B cell (primary cell): ENCODE data around the gene DENND1A. TPM values are rescaled to one million over a fixed set of nuclear protein-coding genes. Genes with fewer than 3 reads are reported as not detected.

Experiments used
- ATAC-seq: fragments of 200-7000 bp; cut with Tn5 transposase; one replicate; pipeline ENCODE4 v1.10.0; 2021; ENCODE audit warnings: low read depth, mild to moderate bottlenecking, moderate number of reproducible peaks, moderate library complexity
- CTCF ChIA-PET: fragments of 350-600 bp; sonication (Branson Sonifier 250); formaldehyde crosslinking; loops from one replicate; lab custom pipeline; 2021; ENCODE audit warnings: antibody characterized with exemption, inconsistent platforms; lab: Charles Lee
- POLR2A ChIA-PET: fragments of 350-600 bp; sonication (Branson Sonifier 250); formaldehyde crosslinking; loops from one replicate; lab custom pipeline; 2021; ENCODE audit warnings: antibody characterized with exemption; lab: Charles Lee
- DNase-seq: peaks from one replicate; pipeline ENCODE4 v3.0.0; 2013
- H2AFZ ChIP-seq: 2 replicates; pipeline ENCODE4 v1.6.1; 2012; ENCODE audit warnings: mild to moderate bottlenecking, low read depth, low read length; ENCODE audit not compliant: insufficient read depth, poor library complexity, severe bottlenecking
- H3K27ac ChIP-seq, 2 donors: 1 replicate in 1 of 2; 2 replicates in 1 of 2; pipeline ENCODE4 v1.5.1; 2012 to 2013; ENCODE audit warnings: low read length in 2 of 2, mild to moderate bottlenecking in 2 of 2, moderate library complexity in 1 of 2
- H3K27me3 ChIP-seq, 4 experiments: fragments of 200-600 bp in 1 of 4; sonication (generic) in 1 of 4; replicated peaks in 1 of 4; 1 replicate in 2 of 4; 2 replicates in 2 of 4; pipeline versions ENCODE4 v1.6.1 to v1.7.0; 2013 to 2016; ENCODE audit warnings: low read length in 3 of 4, mild to moderate bottlenecking in 2 of 4, mixed read lengths in 1 of 4, moderate library complexity in 1 of 4; ENCODE audit not compliant: insufficient read depth in 4 of 4, control insufficient read depth in 3 of 4; ENCODE audit errors: control extremely low read depth in 1 of 4
- H3K36me3 ChIP-seq, 2 experiments: replicated peaks in 1 of 2; 1 replicate in 1 of 2; 2 replicates in 1 of 2; pipeline versions ENCODE4 v1.6.1 to v1.7.1; 2013; ENCODE audit warnings: low read length in 1 of 2; ENCODE audit not compliant: insufficient read depth in 2 of 2, control insufficient read depth in 1 of 2; ENCODE audit errors: control extremely low read depth in 1 of 2, extremely low read depth in 1 of 2
- H3K4me1 ChIP-seq, 2 donors: fragments of 200-600 bp in 1 of 2; sonication (generic) in 1 of 2; 1 replicate in 1 of 2; 2 replicates in 1 of 2; pipeline versions ENCODE4 v1.5.1 to v1.6.1; 2013 to 2017; ENCODE audit warnings: low read length in 2 of 2; ENCODE audit not compliant: control insufficient read depth in 2 of 2, insufficient read depth in 2 of 2
- H3K4me2 ChIP-seq: replicated peaks from 2 replicates; pipeline ENCODE3; 2012; ENCODE audit warnings: mild to moderate bottlenecking, low read depth, low read length; ENCODE audit not compliant: poor library complexity, severe bottlenecking
- H3K4me3 ChIP-seq, 5 experiments: fragments of 200-600 bp in 1 of 5; sonication (generic) in 1 of 5; 1 replicate in 3 of 5; 2 replicates in 2 of 5; pipeline versions ENCODE4 v1.5.1 to v1.7.0; 2011 to 2016; ENCODE audit warnings: low read length in 4 of 5, mild to moderate bottlenecking in 4 of 5, low read depth in 2 of 5, control low read depth in 1 of 5, moderate library complexity in 1 of 5; ENCODE audit not compliant: insufficient read depth in 1 of 5; ENCODE audit errors: control extremely low read depth in 1 of 5, extremely low read depth in 1 of 5
- H3K79me2 ChIP-seq: fragments of 200-600 bp; sonication (generic); one replicate; pipeline ENCODE4 v1.6.0; 2016; ENCODE audit warnings: low read length; ENCODE audit not compliant: control insufficient read depth, insufficient read depth
- H3K9ac ChIP-seq: fragments of 200-600 bp; sonication (generic); 2 replicates; pipeline ENCODE4 v1.6.1; 2017; ENCODE audit warnings: mild to moderate bottlenecking, low read length, moderate library complexity
- H3K9me3 ChIP-seq, 3 donors: one replicate each; pipeline versions ENCODE4 v1.6.1 to v1.7.1; 2013; ENCODE audit warnings: low read length in 2 of 3; ENCODE audit not compliant: control insufficient read depth in 2 of 3, insufficient read depth in 1 of 3; ENCODE audit errors: control extremely low read depth in 1 of 3
- H4K20me1 ChIP-seq: 2 replicates; pipeline ENCODE4 v1.6.0; 2012; ENCODE audit warnings: mild to moderate bottlenecking, low read length; ENCODE audit not compliant: insufficient read depth, control insufficient read depth, poor library complexity, severe bottlenecking
- H3K27ac Mint-ChIP-seq: one replicate; pipeline ENCODE4 v1.8.0; 2021; ENCODE audit warnings: mixed read lengths
- H3K27me3 Mint-ChIP-seq: one replicate; pipeline ENCODE4 v1.8.0; 2021; ENCODE audit warnings: mixed read lengths
- H3K4me1 Mint-ChIP-seq: one replicate; pipeline ENCODE4 v1.8.0; 2021; ENCODE audit warnings: mixed read lengths
- H3K4me3 Mint-ChIP-seq: one replicate; pipeline ENCODE4 v1.8.0; 2021; ENCODE audit warnings: mixed read lengths
- H3K9me3 Mint-ChIP-seq: one replicate; pipeline ENCODE4 v1.8.0; 2022; ENCODE audit warnings: mixed read lengths; ENCODE audit not compliant: insufficient read depth
- EZH2 ChIP-seq: IDR thresholded peaks from 2 replicates; pipeline ENCODE4 v1.6.1; 2012; ENCODE audit warnings: borderline replicate concordance, low read depth, mild to moderate bottlenecking, moderate library complexity, low read length; ENCODE audit not compliant: insufficient read depth, poor library complexity, severe bottlenecking
- WGBS: methylation state at CpG from one replicate; pipeline ENCODE4 v1.1.5; 2013; ENCODE audit warnings: missing lambda C conversion rate; ENCODE audit not compliant: insufficient coverage; 5-methylcytosine and 5-hydroxymethylcytosine counted together
- intact Hi-C: fragments of 100-400 bp; cut with micrococcal nuclease; formaldehyde crosslinking; loops from one replicate; pipeline ENCODE4 v1.10.0; 2022
- polyA plus RNA-seq: library from polyadenylated mRNA; depleted of rRNA; stranded (reverse); fragments of >200 nt; gene quantifications from 2 replicates; pipeline ENCODE4 v1.2.3, GENCODE V29; 2012
- total RNA-seq, 2 donors: library from RNA; stranded (reverse); fragments of 120-200 nt in 1 of 2; gene quantifications; 1 replicate in 1 of 2; 2 replicates in 1 of 2; pipeline versions ENCODE4 v1.2.3 to v1.2.4, GENCODE V29; 2013 to 2022
- TF ChIP-seq, protein P1 (sequence below): fragments of 200-600 bp; IDR thresholded peaks from one replicate; pipeline ENCODE4 v1.8.0; 2022; ENCODE audit warnings: antibody characterized with exemption, mild to moderate bottlenecking

DENND1A gene
- total and polyA plus RNA-seq, 2 donors (not counting 1 experiment from before 2014, with no cell fraction given), result 10.8 to 26.0 TPM

DNA sequence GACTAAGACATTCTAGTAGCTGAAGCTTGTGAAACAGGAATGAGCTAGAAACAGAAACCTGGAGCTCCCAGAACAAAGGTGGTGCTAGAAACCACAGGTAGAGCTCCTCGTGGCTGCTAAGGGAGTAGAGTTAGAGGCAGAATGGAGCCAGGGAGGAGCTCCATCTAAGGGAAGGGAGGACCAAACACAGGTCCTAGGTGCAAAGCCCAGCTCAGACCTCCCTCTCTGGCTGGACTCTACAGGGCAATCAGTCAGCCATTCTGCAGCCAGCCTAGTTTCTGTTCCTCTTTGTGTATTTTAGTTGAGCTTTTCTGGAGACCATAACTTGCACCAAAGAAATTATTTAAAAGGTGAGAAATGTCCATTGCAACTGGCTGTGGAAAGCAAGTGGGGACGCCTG lies 503.5 kb downstream of the DENND1A start:
- WGBS, result 89% methylated on average over 1 of the region's 2 CpGs
- Histone ChIP-seq H3K4me3 (no peak overlapping the region), H3K36me3 (peaks cover 0 to 10% of the 10 kb centered on the region in 2 experiments), H3K9me3 (peaks cover 0 to 13% (median 0%) of the 10 kb centered on the region in 3 donors), H4K20me1 (no peaks in the 10 kb centered on the region), H3K27me3 (no peaks in the 10 kb centered on the region), H2AFZ (no peak overlapping the region), H3K27ac (no peak overlapping the region), H3K9ac (no peak overlapping the region), H3K4me1 (peaks cover 6 to 13% of the 10 kb centered on the region in 2 donors), H3K4me2 (no peak overlapping the region), H3K79me2 (no peaks in the 10 kb centered on the region)
- no peaks in the 10 kb centered on the region for H3K27me3 Mint-ChIP-seq
- ChIA-PET POLR2A (no interaction called here), CTCF (no interaction called here)
- intact Hi-C loops, result no loop called here
- TF ChIP-seq, protein P1, sequence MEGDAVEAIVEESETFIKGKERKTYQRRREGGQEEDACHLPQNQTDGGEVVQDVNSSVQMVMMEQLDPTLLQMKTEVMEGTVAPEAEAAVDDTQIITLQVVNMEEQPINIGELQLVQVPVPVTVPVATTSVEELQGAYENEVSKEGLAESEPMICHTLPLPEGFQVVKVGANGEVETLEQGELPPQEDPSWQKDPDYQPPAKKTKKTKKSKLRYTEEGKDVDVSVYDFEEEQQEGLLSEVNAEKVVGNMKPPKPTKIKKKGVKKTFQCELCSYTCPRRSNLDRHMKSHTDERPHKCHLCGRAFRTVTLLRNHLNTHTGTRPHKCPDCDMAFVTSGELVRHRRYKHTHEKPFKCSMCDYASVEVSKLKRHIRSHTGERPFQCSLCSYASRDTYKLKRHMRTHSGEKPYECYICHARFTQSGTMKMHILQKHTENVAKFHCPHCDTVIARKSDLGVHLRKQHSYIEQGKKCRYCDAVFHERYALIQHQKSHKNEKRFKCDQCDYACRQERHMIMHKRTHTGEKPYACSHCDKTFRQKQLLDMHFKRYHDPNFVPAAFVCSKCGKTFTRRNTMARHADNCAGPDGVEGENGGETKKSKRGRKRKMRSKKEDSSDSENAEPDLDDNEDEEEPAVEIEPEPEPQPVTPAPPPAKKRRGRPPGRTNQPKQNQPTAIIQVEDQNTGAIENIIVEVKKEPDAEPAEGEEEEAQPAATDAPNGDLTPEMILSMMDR, result no peak
- H3K9me3 Mint-ChIP-seq, result peaks cover 8% of the 10 kb centered on the region
- DNase-seq (peak; percentile 14), ATAC-seq (no peak)
- peaks cover 32% of the 10 kb centered on the region for H3K4me1 Mint-ChIP-seq
- H3K4me3 Mint-ChIP-seq, result no peak overlapping the region
- H3K27ac Mint-ChIP-seq, result no peak overlapping the region

DNA sequence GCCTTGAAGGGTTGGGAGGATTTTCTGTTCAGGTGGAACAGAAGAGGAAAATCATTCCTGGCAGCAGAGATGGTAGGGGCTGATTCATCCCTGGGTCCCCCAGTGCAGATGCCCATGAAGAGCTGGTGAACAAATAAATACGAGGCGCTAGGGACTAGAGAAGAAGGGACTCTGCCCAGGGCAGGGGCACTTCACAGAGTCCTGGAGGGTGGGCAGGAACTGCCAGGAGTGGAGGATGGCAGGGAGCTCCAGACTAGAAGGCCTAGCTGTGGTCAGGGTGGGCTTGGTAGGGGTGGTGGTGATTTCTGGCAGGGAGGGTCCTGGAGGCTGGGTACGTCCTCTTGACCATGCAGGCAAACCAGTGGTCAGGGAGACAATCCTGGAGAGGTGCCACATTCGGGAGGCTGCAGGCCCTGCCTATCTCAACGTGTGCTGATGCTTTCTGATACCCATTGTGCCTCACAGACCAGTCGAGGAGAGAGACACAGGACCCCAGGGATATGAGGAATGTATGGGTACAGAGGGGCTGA lies 504.0 kb downstream of the DENND1A start:
- H3K4me2 ChIP-seq, result no peak overlapping the region
- no peak overlapping the region for H3K9ac ChIP-seq
- no peak overlapping the region for H2AFZ ChIP-seq
- no peak overlapping the region for H3K27ac Mint-ChIP-seq
- H3K27ac ChIP-seq, result no peak overlapping the region
- ATAC-seq (no peak), DNase-seq (no peak)
- H3K9me3 Mint-ChIP-seq, result peaks cover 8% of the 10 kb centered on the region
- POLR2A ChIA-PET, result no interaction called here
- CTCF ChIA-PET, result no interaction called here
- peaks cover 32% of the 10 kb centered on the region for H3K4me1 Mint-ChIP-seq
- peaks cover 0 to 10% (median 0%) of the 10 kb centered on the region in 3 donors for H3K9me3 ChIP-seq
- peaks cover 0 to 11% of the 10 kb centered on the region in 2 experiments for H3K36me3 ChIP-seq
- H3K27me3 ChIP-seq, result no peaks in the 10 kb centered on the region
- 92% methylated on average over 6 of the region's 6 CpGs for whole genome bisulfite sequencing
- TF ChIP-seq, protein P1, result no peak
- no peak for TF ChIP-seq EZH2
- H3K4me3 ChIP-seq, result no peak overlapping the region
- H3K27me3 Mint-ChIP-seq, result no peaks in the 10 kb centered on the region
- no peaks in the 10 kb centered on the region for H3K79me2 ChIP-seq
- no peaks in the 10 kb centered on the region for H4K20me1 ChIP-seq
- intact Hi-C loops, result no loop called here
- no peak overlapping the region for H3K4me3 Mint-ChIP-seq
- H3K4me1 ChIP-seq, result peaks cover 6 to 13% of the 10 kb centered on the region in 2 donors
